Measurements from ENCODE around the gene MAG. TPM values are rescaled to one million over a fixed set of nuclear protein-coding genes. Genes with fewer than 3 reads are reported as not detected.
A peak's percentile ranks its signal among the peaks of the same experiment; 100 is the strongest.

MAG gene
- total RNA-seq, 1 experiment from 2014 or later, result 0.17 TPM

DNA sequence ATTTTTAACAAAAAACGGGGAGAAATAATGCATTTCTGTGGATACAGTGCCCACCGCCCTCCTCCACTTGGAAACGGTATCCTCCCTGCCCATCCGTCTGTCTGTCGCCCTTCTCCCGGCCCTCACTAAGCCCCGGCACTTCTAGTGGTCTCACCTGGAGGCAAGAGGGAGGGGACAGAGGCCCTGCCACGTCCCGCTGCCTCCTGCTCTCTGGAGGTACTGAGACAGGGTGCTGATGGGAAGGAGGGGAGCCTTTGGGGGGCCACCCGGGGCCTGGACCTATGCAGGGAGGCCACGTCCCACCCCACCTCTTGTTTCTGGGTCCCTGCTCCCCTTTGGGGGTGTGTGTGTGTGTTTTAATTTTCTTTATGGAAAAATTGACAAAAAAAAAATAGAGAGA, 12.6 kb upstream of the MAG start:
- TF ChIP-seq EZH2phosphoT487 (IDR thresholded peaks at IDR 0.05; ENCODE audit: borderline replicate concordance) (no peak), ZFX (IDR thresholded peaks at IDR 0.05) (no peak), SP1 (IDR thresholded peaks at IDR 0.05; ENCODE audit: low read depth) (no peak), CEBPB (IDR thresholded peaks at IDR 0.05; ENCODE audit: low read depth) (no peak), ZNF274 (IDR thresholded peaks at IDR 0.05; ENCODE audit: low read depth, low read length) (no peak)
- TF ChIP-seq, protein P1, sequence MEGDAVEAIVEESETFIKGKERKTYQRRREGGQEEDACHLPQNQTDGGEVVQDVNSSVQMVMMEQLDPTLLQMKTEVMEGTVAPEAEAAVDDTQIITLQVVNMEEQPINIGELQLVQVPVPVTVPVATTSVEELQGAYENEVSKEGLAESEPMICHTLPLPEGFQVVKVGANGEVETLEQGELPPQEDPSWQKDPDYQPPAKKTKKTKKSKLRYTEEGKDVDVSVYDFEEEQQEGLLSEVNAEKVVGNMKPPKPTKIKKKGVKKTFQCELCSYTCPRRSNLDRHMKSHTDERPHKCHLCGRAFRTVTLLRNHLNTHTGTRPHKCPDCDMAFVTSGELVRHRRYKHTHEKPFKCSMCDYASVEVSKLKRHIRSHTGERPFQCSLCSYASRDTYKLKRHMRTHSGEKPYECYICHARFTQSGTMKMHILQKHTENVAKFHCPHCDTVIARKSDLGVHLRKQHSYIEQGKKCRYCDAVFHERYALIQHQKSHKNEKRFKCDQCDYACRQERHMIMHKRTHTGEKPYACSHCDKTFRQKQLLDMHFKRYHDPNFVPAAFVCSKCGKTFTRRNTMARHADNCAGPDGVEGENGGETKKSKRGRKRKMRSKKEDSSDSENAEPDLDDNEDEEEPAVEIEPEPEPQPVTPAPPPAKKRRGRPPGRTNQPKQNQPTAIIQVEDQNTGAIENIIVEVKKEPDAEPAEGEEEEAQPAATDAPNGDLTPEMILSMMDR (IDR thresholded peaks at IDR 0.05 in 2 of 3, conservative IDR thresholded peaks at IDR 0.05 in 1 of 3; ENCODE audit: borderline replicate concordance in 1 of 3, insufficient read depth in 1 of 3, low read depth in 2 of 3, low read length in 2 of 3), result no peak
- TF ChIP-seq, protein P2, sequence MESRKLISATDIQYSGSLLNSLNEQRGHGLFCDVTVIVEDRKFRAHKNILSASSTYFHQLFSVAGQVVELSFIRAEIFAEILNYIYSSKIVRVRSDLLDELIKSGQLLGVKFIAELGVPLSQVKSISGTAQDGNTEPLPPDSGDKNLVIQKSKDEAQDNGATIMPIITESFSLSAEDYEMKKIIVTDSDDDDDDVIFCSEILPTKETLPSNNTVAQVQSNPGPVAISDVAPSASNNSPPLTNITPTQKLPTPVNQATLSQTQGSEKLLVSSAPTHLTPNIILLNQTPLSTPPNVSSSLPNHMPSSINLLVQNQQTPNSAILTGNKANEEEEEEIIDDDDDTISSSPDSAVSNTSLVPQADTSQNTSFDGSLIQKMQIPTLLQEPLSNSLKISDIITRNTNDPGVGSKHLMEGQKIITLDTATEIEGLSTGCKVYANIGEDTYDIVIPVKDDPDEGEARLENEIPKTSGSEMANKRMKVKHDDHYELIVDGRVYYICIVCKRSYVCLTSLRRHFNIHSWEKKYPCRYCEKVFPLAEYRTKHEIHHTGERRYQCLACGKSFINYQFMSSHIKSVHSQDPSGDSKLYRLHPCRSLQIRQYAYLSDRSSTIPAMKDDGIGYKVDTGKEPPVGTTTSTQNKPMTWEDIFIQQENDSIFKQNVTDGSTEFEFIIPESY (IDR thresholded peaks at IDR 0.05; ENCODE audit: extremely low read depth, insufficient replicate concordance, low read length), result no peak
- intact Hi-C loops (cut with micrococcal nuclease), result no loop called here
- DNase-seq (ENCODE audit: low read depth, low spot score) (no peak), ATAC-seq (no peak)
- Histone ChIP-seq H3K79me2 (ENCODE audit: insufficient read depth, low read length) (no peaks in the 10 kb centered on the region), H4K20me1 (ENCODE audit: insufficient read depth) (no peaks in the 10 kb centered on the region), H3K4me1 (ENCODE audit: control insufficient read depth in 1 of 2, insufficient read depth in 2 of 2, low read length in 2 of 2) (no peaks in the 10 kb centered on the region), H3K36me3 (ENCODE audit: control insufficient read depth in 1 of 2, insufficient read depth in 2 of 2, low read length in 2 of 2) (no peaks in the 10 kb centered on the region), H3K27ac (ENCODE audit: low read depth, low read length) (no peak overlapping the region), H3K27me3 (ENCODE audit: insufficient read depth, low read length) (no peaks in the 10 kb centered on the region), H3K4me2 (ENCODE audit: low read length) (no peak overlapping the region), H3K9me2 (ENCODE audit: insufficient read depth) (no peaks in the 10 kb centered on the region), H2AFZ (ENCODE audit: low read depth, low read length, poor library complexity, severe bottlenecking) (no peak overlapping the region), H3K4me3 (replicated peaks in 1 of 2; ENCODE audit: low read depth in 1 of 2, low read length in 2 of 2) (no peak overlapping the region), H3K9ac (ENCODE audit: low read length) (no peak overlapping the region), H3K9me3 (ENCODE audit: control insufficient read depth in 1 of 2, insufficient read depth in 1 of 2, low read depth in 1 of 2, low read length in 2 of 2) (no peaks in the 10 kb centered on the region)
- CTCF ChIA-PET, result no interaction called here
- TSS peak; percentile 56 for BruUV-seq (replicated peaks)
- POLR2A ChIA-PET, result no interaction called here
- RAD21 ChIA-PET (ENCODE audit: low non-redundant PET in 1 of 2, low total read pairs in 2 of 2, uncharacterized antibody in 2 of 2, unreplicated experiment in 2 of 2), result no interaction called here

Data from HCT116 (cell line).